ENCODE data around the gene ASB10. TPM values are rescaled to one million over a fixed set of nuclear protein-coding genes. Genes with fewer than 3 reads are reported as not detected.

The ASB10 gene
- total RNA-seq, 1 experiment from 2014 or later = not detected

- TF ChIP-seq MYBL2 (CRISPR knock-in tag; IDR thresholded peaks at IDR 0.05) = no peak
- TF ChIP-seq JAZF1 (CRISPR knock-in tag; IDR thresholded peaks at IDR 0.05) = no peak
- no peak for TF ChIP-seq ZNF532 (CRISPR knock-in tag; IDR thresholded peaks at IDR 0.05; ENCODE audit: borderline replicate concordance)
- no peak for TF ChIP-seq CBFB (CRISPR knock-in tag; IDR thresholded peaks at IDR 0.05; ENCODE audit: low read depth)
- no peak for TF ChIP-seq ZNF671 (CRISPR knock-in tag; IDR thresholded peaks at IDR 0.05)
Measured at GRCh38 chr7:151185762-151186639, 1.0 kb downstream of the ASB10 start (continued).

GRCh38 chr7:151181011-151181431 is 6.0 kb downstream of the ASB10 start:
- TF ChIP-seq RORB (CRISPR knock-in tag; IDR thresholded peaks at IDR 0.05) (no peak), ZNF317 (CRISPR knock-in tag; IDR thresholded peaks at IDR 0.05; ENCODE audit: borderline replicate concordance, low read depth) (no peak), ESRRA (CRISPR knock-in tag; IDR thresholded peaks at IDR 0.05; ENCODE audit: borderline replicate concordance) (no peak)
- DNase-seq (ENCODE audit: low spot score) (no peak), ATAC-seq (no peak)
- CTCF ChIA-PET = interaction anchor here (0.6 kb wide), 1 partner anchor 15 kb away, joined by 3 read pairs; no protein-coding TSS in a partner anchor
- Mint-ChIP-seq H3K9me3 (no peaks in the 10 kb centered on the region), H3K27me3 (ENCODE audit: low read depth) (peaks cover 19% of the 10 kb centered on the region), H3K27ac (no peak overlapping the region), H3K4me3 (no peak overlapping the region), H3K4me1 (peaks cover 3% of the 10 kb centered on the region; the same call in 1 of the 2 replicates), H3K36me3 (no peaks in the 10 kb centered on the region)
- POLR2A ChIA-PET = no interaction called here

- H3K4me1 Mint-ChIP-seq = peaks cover 9% of the 10 kb centered on the region; the same call in 1 of the 2 replicates
- peaks cover 30% of the 10 kb centered on the region for H3K27me3 Mint-ChIP-seq (ENCODE audit: low read depth)
- CTCF ChIA-PET = interaction anchor here (0.7 to 1.2 kb wide), 3 partner anchors 12 to 132 kb away, joined by 3 to 4 read pairs (median 3); no protein-coding TSS in a partner anchor
- H3K36me3 Mint-ChIP-seq = no peaks in the 10 kb centered on the region
- POLR2A ChIA-PET = no interaction called here
- H3K4me3 Mint-ChIP-seq = no peak overlapping the region
- H3K9me3 Mint-ChIP-seq = no peaks in the 10 kb centered on the region
- no peak for TF ChIP-seq ZNF396 (CRISPR knock-in tag; IDR thresholded peaks at IDR 0.05; ENCODE audit: borderline replicate concordance)
- no peak for TF ChIP-seq ATF6 (CRISPR knock-in tag; IDR thresholded peaks at IDR 0.05)
- no peak for DNase-seq (ENCODE audit: low spot score)
- ATAC-seq = no peak
- no peak overlapping the region for H3K27ac Mint-ChIP-seq
Measured at GRCh38 chr7:151179946-151180345, 7.1 kb downstream of the ASB10 start.

GRCh38 chr7:151179287-151179860 is 7.7 kb downstream of the ASB10 start:
- ChIA-PET CTCF (interaction anchor here (0.7 to 1.5 kb wide), 7 partner anchors 11 to 132 kb away, joined by 3 to 12 read pairs (median 4); no protein-coding TSS in a partner anchor), POLR2A (no interaction called here)
- Mint-ChIP-seq H3K9me3 (no peaks in the 10 kb centered on the region), H3K36me3 (no peaks in the 10 kb centered on the region), H3K4me1 (peaks cover 9% of the 10 kb centered on the region; the same call in 1 of the 2 replicates), H3K4me3 (no peak overlapping the region), H3K27me3 (ENCODE audit: low read depth) (peaks cover 36% of the 10 kb centered on the region), H3K27ac (no peak overlapping the region; the same call in 1 of the 2 replicates)
- ATAC-seq = no peak
- DNase-seq (ENCODE audit: low spot score) = no peak
- TF ChIP-seq AFF4 (CRISPR knock-in tag; IDR thresholded peaks at IDR 0.05; ENCODE audit: borderline replicate concordance) = no peak
- TF ChIP-seq ZNF425 (CRISPR knock-in tag; conservative IDR thresholded peaks at IDR 0.05) = no peak
- TF ChIP-seq MAX (CRISPR knock-in tag; IDR thresholded peaks at IDR 0.05) = no peak
- TF ChIP-seq ZNF263 (CRISPR knock-in tag; IDR thresholded peaks at IDR 0.05; ENCODE audit: low read depth) = no peak
- TF ChIP-seq JUN (CRISPR knock-in tag; IDR thresholded peaks at IDR 0.05) = no peak
